NB4 (cell line): ENCODE results near the gene TYW5.

Source experiments
- CTCF ChIP-seq: IDR thresholded peaks from one replicate; pipeline ENCODE4 v1.5.1; 2012; ENCODE audit warnings: low read depth, low read length
- MAX ChIP-seq: IDR thresholded peaks from 2 replicates; pipeline ENCODE4 v1.6.1; 2011; ENCODE audit warnings: low read depth, low read length
- MYC ChIP-seq: IDR thresholded peaks from 2 replicates; pipeline ENCODE4 v1.6.1; 2011; ENCODE audit warnings: low read depth, low read length
- POLR2A ChIP-seq: IDR thresholded peaks from 2 replicates; pipeline ENCODE4 v1.6.1; 2011; ENCODE audit warnings: mild to moderate bottlenecking; ENCODE audit not compliant: insufficient read length; ENCODE audit errors: extremely low read depth

- TF ChIP-seq CTCF: peak; percentile 75
- peak; percentile 65; the same call in 1 of the 2 replicates for TF ChIP-seq MAX
- no peak for TF ChIP-seq POLR2A
- peak; percentile 63 for TF ChIP-seq MYC
These were observed 30.4 kb upstream of the TYW5 start for GRCh38 chr2:199985625-199986207.
